Activated CD8-positive, alpha-beta memory T cell treated with anti-CD3 and anti-CD28 coated beads for 4 hours (primary cell): ENCODE results near the gene EPOP.

Source experiments
- DNase-seq, 2 donors: peaks; one replicate each; pipeline ENCODE4 v3.0.0-alpha.2; 2020; ENCODE audit warnings: low read depth in 2 of 2

The EPOP gene

DNA sequence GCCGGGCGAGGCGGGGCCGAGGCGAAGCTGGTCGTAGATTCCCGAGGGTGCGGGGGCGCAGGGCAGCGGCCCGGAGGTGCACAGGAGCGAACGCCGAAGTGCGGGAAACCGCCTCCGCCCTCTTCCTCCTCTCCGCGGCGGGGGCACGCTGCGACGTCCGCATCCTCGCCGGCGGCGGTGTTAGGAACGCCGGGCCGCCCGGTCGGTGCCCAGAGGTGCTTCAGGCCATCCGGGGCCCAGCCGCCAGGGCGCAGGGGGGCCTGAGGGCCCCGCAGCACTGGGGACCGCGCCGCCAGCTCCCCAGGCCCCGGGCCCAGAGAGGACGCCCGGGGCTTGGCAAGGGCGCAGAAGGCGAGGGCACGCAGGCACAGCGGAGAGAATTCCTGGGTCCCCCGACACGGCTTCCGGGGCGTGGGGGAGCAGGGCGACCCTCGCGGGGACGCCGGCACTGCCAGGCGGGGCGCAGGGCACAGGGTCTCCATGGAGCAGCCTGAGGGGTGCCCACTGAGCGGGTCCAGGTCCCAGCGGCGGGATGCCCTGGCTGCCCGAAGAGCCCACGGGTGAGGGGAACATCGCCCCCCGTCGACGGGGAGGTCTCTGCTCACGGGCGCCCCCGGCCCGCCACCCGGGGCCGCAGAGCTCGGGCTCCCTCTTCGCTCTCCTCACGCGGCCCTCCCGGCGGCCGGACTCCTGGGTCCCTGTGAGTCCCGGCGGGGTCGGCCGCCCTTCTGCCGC lies 576 bp downstream of the EPOP start:
- DNase-seq, result no peak

DNA sequence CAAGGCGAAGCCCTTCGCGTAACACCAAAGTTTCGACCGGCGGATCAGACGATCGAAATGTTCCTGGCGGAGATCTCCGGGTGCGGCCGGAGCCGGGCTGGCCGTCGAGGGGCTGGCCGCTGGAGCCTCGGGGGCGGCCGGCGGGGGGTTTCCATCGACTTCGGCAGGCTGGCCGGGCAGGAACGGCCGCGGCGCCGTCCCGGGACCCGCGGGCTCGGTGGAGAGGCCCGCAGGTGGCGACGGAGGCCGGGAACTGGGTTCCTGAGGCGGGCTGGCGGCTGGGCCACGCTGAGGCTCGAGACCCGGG lies 1.1 kb downstream of the EPOP start:
- DNase-seq, result no peak

DNA sequence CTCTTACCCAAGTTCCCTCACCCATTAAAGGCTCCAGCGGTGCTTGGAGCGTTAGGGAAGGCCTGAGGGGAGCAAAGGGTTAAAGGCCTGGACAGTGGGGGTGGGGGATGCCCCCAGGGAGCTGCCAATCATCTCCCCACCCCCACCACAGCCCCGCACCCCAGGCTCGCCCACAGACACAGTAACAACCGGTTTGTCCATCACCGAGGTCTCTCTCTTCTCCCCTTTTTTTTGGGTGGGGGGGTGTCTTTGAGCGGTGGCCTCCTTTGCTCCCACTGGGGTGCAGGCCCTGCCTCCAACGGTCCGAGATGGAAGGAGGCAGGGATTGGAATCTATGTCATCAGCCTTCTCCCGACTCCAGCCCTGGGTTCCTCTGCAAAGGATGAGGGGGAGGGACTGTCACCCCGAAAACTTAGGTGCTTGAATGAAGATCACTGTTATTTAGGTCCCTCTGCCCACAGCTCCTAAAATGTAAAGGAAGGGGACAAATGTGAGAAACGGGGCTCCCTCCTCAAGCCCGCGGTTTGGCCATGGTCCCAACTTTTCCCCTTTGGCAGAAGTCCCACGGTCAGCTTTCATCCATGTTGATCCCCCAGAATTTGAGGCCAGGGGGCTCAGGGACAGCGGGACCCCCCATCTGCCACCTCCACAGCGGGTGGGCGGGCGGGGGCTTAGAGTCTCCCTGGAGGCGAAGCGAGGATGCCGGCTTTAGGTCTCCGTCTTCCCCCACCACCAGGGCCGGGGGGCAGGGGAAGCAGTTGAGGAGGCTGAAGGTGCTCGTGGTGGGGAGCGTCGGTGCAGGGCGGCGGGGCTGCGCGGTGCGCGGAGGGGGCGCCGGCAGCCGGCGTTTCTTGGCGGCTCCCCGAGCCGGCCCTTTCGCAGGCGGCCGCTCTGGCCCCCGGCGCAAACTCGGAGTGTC lies 1.7 kb downstream of the EPOP start:
- no peak for DNase-seq

DNA sequence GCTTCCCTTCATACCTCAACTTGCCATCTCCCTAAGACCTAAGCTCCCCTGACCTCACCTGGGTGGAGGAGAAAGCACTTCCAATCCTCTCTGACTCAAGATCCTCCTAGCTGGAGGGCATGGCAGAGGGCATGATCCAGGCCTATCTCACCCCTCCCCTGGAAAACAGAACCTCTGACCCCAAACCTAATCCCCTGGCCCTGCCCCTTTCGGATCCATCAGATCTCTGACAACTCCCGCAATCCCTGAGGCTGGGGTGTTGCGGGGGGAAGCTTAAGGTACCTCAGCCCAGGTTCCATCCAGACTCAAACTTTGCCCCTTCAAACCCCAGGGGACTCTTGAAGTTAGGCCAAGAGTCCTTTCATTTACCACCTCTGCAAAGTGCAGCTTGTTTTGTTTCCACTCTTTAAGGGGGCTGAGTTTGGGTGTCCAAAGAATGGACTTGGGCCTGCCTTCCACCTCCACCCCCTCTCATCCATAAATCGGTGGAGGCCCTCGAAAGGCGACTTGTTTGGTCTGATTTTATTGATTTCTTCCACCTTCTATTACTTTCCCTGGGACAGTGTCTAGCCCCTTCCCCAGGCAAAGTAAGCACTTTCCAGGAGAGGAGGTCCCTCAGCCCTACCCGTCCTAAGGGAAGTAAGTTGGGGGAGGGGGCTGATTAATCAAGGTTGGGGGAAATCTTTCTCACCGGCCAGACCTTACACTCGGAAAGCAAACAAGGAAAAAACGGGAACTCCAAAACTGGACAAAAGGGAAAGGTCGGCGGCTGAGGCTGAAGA lies 2.6 kb downstream of the EPOP start:
- no peak for DNase-seq

DNA sequence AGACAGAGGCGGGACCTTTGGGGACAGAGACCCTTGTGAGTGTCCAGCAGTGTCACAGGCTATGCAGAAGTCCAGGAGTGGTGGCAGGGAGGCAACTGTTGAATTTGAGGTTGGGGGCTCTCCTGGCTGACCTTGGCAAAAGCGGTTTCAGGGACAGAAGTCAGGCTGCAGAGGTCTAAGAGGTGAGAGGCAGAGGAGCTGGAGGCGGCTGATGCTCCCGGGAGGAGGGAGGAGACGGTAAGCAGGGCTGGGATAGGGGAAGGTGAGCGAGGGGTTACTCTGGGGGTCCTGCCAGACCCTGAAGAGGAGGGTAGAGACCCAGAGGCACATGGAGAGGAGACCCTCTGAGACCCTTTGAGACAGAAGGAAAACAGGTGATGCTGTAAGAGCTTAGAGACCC lies 5.2 kb downstream of the EPOP start:
- no peak for DNase-seq

DNA sequence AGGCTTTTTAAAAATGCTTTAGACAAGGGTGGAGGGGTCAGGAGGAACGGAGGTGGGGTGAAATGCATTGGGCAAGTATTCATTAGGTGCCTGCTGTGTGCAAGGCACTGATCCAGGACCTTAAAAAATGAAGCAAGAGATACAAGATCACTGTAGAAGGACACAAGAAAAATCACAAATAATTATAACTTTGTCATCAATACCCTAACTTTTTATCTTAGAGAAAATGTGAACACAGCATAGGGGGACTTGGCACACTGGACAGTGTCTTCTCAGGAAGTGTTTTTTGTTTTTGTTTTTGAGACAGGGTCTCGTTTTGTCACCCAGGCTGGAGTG lies 7.0 kb downstream of the EPOP start:
- no peak for DNase-seq

DNA sequence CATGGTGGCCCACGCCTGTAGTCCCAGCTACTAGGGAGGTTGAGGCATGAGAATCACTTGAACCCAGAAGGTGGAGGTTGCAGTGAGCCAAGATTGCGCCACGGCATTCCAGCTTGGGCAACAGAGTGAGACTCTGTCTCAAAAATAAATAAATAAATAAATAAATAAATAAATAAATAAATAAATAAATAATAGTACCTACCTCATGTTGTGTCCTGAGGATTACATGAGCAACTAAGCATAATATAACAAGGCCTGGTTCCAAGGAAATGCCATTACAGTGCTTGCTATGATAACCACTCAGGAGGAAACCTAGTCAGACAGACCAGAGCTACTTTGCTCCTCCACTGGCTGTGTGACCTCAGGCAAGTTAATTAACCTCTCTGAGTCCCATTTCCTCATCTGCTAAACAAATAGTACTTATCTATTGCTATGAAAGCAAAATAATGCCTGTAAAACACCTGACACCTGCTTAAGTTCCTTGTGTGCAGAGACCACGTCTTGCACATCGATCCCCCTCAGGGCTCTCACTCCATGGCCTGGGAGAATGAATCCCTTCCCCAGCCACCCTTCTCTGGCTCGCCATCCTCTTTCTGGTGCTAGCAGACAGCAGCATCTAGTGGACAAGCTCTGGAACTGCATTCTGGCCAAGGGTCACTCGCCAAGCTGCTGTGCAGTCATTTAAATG lies 7.5 kb downstream of the EPOP start:
- peak in 1 of 2 donors; percentile 21 for DNase-seq

DNA sequence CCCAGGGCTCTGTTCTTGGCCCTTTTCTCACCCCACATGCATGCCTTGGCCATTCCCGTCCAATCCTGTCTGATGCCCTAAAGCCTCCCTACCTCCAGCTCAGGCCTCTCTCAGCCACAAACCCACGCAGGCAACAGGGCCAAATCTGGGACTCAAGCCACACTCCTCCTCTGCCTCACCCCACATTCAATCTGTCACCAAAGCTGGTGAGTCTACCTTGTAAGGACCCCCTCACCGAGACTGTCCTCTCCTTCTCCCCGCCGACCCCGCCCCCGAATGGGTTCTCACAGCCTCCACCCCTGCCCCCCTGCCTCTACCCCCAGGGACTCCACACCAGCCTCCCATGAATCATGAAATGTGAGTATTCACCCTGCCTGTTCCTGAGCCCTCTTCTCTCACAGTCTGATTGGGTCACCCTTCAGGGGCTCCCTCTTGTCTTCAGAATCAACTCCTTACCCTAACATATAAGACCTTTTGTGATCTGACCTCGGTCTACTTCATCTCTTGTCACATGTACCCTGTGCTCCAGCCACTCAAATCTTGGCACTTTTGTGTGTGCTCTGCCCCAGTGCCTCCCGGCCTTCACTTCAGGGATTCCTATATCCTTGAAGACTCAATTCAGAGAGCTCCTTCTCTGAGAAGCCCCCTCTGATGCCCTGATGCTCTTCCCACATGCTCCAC lies 10.7 kb downstream of the EPOP start:
- no peak for DNase-seq

DNA sequence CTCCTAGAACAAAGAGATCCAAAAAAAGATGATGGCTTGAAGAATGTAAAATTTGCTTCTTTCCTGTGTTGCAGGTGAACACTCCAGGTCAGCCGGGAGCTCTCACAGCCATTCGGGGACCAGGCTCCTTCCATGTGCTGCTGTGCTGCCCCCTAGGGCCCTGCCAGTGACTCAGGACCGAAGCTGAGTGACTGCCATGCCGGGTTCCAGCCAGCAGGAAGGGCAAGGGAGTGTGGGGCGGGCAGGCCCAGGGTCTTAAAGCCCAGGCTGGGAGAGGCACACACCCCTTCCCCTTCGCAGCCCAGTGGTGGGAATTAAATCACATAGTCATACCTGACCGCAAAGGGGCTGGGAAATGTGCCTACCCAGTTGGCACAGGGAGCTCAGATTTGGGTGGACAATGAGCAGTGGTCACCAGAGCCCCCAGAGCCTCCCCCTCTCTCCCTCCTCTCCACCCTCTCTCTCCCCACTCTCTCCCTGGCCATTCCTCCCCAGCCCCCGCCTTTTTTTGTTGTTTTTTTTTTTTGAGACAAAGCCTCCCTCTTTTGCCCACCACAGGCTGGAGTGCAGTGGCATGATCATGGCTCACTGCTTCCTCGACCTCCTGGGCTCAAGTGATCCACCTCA lies 11.5 kb downstream of the EPOP start:
- no peak for DNase-seq

DNA sequence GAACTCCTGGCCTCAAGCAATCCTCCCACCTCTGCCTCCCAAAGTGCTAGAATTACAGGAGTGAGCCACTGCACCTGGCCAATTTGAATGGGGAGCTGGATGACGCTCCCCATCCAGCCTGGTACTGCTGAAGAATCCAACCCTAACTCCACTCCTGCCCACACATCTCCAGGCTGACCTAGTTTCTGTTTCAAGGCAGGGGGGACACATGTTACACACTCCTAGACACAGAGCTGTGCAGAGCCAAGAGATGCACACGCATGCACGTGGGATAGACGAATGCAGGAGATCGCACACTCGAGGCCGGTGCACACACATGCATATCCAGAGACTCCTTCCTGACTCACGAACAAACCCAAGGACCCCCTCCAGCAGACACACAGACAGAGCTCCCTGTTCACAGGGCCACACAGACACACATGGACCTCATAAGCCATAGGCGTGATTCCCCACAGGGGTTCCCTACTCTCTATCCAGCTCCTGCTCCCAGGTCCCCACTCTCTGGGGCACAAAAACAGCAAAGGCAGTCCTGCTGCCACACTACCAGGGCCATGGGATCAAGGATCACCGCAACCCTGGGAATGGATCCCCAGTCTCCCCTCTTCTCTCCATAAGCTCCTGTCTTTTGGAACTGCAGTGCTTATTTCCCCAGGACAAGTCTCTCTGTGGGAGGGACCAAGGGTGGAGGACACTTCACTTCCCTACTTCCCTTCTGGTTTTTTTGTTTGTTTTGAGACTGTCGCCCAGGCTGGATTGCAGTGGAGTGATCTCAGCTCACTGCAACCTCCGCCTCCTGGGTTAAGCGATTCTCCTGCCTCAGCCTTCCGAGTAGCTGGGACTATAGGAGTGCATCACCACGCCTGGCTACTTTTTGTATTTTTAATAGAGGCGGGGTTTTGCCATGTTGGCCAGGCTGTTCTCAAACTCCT lies 14.4 kb downstream of the EPOP start:
- DNase-seq, result no peak

DNA sequence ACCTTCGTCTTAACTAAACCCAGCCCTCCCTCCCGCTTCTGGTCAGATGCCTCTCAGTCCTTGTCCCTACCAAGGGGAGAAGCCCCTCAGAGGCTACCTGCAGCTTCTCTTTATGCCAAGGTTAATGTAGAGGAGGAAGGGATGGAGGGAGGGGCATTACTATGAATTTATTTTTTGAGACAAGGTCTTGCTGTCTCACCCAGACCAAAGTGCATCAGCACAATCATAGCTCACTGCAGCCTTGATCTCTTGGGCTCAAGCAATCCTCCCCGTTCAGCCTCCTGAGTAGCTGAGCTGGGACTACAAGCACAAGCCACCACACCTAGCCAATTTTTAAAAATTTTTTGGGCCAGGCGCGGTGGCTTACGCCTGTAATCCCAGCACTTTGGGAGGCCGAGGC lies 15.3 kb downstream of the EPOP start:
- no peak for DNase-seq

DNA sequence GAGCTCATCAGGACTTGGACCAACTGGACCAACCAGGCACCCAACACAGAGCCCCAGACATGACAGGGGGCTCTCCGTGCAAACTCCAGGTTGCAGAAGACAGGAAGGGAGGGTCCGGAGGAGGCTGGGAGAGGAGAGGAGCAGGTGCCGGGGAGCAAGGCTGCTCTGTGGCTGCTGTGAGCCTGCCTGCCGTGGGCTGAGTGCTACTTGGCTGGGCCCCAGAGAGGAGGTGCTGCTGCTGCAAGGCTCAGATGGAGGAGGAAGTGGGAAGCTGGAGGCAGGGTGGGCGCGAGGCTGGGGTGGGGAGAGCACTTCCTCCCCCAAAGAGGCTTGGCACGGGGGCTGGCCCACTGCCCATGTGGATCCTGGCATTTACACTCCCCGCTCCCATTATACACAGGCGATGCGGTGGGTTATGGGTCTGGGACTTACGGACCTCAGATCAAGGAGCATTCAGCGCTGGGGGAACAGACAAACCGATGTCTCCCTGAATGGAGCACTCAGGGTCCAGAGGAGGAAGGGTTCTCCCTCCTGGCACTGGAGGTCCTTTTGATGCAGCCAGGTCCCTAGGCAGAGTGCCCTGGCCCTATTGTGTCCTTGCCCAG lies 15.9 kb downstream of the EPOP start:
- no peak for DNase-seq

DNA sequence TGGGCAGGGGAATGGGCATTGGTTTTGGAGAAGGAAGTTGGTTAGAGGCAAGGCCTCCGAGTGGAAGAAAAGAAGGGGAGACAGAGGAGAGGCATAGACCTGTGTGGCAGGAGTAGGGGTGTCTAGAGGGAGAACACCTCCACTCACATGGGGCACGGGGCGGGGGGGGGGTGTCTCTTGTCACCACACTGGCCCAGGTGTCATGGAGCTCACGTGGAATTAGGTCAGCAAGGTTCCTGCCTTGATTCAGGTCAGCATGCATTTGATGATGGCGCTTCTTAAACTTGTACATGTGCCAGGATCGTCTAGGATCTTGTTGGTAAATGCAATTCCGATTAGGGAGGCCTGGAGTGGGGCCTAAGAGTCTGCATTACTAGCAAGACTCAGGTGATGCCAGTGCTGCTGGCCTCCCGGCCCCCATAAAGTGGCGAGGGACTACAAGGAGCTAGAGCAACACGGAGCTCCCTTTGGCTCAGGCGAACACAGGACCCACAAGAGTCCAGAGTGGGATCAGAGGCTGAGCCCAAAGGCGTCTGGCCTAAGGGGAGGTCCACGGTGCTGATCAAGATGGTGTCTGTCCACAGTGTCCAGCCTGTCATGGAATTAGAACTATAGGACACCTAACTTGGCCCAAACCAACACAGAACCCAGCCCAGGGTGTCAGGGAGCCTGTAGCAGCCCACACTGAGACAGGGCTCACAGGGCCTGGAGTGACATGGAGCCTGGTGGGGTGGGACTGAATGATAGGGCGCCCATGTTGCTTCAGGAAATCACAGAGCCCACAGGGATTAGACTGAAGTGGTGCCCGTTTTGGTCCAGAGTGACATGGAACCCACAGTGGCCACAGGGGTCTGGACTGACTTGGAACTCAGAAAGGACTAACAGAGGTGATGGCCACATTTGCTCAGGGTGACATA lies 16.7 kb downstream of the EPOP start:
- DNase-seq, result no peak

DNA sequence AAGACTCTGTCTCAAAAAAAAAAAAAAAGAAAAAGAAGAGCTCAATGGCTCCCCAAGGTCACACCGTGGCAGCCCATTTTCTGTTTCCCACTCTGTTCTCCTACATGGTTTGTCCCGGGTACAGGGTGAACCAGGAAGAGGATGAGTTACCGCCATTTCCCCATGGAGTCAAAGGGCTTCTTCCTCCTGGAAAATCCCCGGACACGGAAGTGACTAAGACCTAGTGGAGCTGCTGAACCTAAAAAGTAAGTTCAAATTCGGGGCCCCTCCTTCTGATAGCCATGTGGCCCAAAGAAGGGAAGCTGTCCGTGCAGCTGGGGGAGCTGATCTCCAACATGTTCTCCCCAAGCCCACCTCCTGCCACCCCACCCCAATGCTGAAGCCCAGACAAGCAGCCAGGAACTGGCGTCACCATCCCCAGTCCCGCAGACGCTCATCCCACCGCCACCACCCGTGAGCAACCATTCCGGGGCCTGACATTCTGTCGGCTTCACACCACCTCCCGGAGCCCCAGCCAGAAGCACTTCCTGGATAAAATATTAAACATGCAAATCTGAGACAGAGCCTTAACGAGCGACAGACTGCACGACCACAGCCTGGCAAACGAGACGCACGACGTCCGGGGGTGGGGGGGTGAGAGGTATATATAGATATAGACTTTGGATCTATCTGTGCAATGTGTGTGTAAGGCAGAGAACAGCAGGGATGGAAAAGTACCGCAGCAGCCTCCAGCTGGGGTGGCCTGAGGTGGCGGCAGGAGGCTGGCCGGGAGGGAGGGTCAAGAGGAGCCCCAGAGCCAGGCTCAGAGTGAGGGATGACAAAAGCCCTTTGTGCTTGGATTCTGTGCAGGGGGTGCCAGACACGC lies 17.6 kb downstream of the EPOP start:
- no peak for DNase-seq

DNA sequence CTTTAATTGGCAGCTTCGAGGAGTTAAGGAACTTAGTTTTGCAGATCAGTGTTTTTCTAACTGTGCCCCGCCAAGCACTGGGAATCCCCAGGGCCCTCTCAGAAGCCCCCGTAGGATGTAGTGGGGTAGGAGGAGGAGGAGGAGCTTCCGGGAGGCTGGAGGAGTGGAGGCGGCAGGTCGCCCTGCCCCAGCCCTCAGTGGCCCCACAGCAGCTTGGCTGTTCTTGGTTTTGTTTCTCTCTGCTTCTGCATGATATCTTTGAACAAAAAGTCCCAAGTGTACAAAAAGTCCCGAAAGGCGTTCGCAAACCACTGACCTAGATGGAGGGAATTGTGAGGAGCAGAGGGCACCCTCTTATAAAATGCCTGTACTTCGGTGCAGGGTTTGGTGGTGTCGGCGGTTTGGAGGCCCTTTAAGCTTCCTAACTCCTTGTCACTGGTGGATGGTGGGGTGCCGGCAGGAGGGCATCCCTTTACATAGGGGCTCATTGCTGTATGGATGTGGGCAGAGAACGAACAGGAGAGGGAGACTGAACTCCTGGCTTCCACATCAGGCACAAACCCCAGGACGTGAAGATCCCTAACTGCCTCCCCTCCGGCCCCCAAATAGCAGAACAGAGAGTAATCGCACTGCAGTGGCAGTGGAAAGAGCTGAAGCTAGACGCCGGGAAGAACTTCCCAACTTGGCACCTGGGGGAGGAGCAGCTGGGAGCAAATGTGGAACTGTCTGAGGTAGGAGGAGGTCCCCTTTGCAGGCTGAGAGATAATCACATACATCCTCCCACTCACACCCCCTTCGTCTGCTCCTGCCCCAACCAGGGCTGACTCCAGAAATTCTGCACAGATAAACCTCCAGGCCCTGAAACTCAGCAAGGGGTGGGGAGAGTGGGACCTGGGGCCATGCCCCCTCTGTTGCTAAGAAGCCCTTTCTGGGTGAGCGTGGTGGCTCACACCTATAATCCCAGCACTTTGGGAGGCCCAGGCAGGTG lies 20.1 kb downstream of the EPOP start:
- DNase-seq, result no peak

DNA sequence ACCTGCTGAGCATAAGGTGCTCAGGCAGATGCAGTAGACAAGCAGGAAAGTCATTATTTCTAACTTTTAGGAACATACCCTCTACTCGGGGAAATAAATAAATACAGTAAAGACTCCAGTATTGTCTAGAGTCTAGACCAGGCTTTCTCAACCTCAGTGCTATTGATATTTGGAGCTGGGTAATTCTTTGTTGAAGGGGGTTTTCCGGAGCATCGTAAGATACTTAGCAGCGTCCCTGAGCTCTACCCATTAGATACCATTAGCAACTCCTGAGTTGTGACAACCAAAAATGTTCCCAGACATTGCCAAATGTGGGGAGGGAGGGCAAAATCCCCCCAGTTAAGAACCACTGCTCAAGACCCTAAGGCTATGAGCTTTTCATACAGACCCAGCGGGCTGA lies 21.1 kb downstream of the EPOP start:
- no peak for DNase-seq
